Endothelial cell (in vitro differentiated cells): Measurements from ENCODE around the gene COL5A1. TPM values are rescaled to one million over a fixed set of nuclear protein-coding genes. Genes with fewer than 3 reads are reported as not detected.

Experiments
- DNase-seq: peaks from one replicate; pipeline ENCODE4 v3.0.0; 2021; ENCODE audit warnings: low spot score
- H3K27ac Mint-ChIP-seq: one replicate; pipeline ENCODE4 v1.8.0; 2021; ENCODE audit warnings: mixed read lengths, inconsistent platforms; ENCODE audit not compliant: unreplicated experiment
- H3K27me3 Mint-ChIP-seq: one replicate; pipeline ENCODE4 v1.8.0; 2021; ENCODE audit warnings: mild to moderate bottlenecking, moderate library complexity, mixed read lengths, inconsistent platforms; ENCODE audit not compliant: unreplicated experiment
- H3K36me3 Mint-ChIP-seq: one replicate; pipeline ENCODE4 v1.8.0; 2021; ENCODE audit warnings: mild to moderate bottlenecking, low read depth, mixed read lengths, inconsistent platforms; ENCODE audit not compliant: unreplicated experiment
- H3K4me1 Mint-ChIP-seq: one replicate; pipeline ENCODE4 v1.8.0; 2021; ENCODE audit warnings: mild to moderate bottlenecking, mixed read lengths, inconsistent platforms; ENCODE audit not compliant: unreplicated experiment
- H3K4me3 Mint-ChIP-seq: one replicate; pipeline ENCODE4 v1.8.0; 2021; ENCODE audit warnings: mild to moderate bottlenecking, mixed read lengths, inconsistent platforms; ENCODE audit not compliant: unreplicated experiment
- H3K9me3 Mint-ChIP-seq: one replicate; pipeline ENCODE4 v1.8.0; 2021; ENCODE audit warnings: mixed read lengths, inconsistent platforms; ENCODE audit not compliant: unreplicated experiment
- total RNA-seq: library from RNA; stranded (reverse); fragmentation: NEBNext Ultra II Directional; extraction: Animal tissue kit (Norgen Biotek cat#: 25700); gene quantifications from one replicate; pipeline ENCODE4 v1.2.1, GENCODE V29; 2021; ENCODE audit not compliant: unreplicated experiment
- TF ChIP-seq, protein P1 (sequence below): fragments of 200-600 bp; sonication (generic); IDR thresholded peaks from one replicate; pipeline ENCODE4 v1.5.0; 2021; ENCODE audit warnings: antibody characterized with exemption; ENCODE audit not compliant: unreplicated experiment

The COL5A1 gene
- total RNA-seq, 1 donor from 2014 or later = 24.3 TPM

DNA sequence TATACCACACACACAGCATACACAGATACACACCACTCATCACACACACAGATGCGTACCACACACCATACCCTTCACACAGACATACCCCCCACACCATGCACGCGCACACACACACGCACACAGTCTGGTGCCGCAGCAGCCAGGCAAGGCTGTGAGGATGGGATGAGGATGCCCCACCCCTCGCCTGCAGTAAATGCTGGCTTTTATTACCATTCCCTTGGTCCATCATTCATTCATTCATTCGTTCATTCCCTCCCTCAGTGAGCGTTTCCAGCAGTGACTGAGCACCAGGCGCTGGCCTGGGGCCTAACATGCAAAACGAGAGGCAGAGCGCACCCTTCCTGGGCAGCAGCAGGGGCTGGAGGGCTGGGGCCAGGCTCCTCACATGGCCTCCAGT is 187.3 kb downstream of the COL5A1 start:
- H3K36me3 Mint-ChIP-seq = peaks cover 4% of the 10 kb centered on the region
- TF ChIP-seq, protein P1, sequence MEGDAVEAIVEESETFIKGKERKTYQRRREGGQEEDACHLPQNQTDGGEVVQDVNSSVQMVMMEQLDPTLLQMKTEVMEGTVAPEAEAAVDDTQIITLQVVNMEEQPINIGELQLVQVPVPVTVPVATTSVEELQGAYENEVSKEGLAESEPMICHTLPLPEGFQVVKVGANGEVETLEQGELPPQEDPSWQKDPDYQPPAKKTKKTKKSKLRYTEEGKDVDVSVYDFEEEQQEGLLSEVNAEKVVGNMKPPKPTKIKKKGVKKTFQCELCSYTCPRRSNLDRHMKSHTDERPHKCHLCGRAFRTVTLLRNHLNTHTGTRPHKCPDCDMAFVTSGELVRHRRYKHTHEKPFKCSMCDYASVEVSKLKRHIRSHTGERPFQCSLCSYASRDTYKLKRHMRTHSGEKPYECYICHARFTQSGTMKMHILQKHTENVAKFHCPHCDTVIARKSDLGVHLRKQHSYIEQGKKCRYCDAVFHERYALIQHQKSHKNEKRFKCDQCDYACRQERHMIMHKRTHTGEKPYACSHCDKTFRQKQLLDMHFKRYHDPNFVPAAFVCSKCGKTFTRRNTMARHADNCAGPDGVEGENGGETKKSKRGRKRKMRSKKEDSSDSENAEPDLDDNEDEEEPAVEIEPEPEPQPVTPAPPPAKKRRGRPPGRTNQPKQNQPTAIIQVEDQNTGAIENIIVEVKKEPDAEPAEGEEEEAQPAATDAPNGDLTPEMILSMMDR = no peak
- H3K27ac Mint-ChIP-seq = no peak overlapping the region
- no peaks in the 10 kb centered on the region for H3K9me3 Mint-ChIP-seq
- H3K4me3 Mint-ChIP-seq = no peak overlapping the region
- no peaks in the 10 kb centered on the region for H3K4me1 Mint-ChIP-seq
- no peak for DNase-seq
- H3K27me3 Mint-ChIP-seq = no peaks in the 10 kb centered on the region

DNA sequence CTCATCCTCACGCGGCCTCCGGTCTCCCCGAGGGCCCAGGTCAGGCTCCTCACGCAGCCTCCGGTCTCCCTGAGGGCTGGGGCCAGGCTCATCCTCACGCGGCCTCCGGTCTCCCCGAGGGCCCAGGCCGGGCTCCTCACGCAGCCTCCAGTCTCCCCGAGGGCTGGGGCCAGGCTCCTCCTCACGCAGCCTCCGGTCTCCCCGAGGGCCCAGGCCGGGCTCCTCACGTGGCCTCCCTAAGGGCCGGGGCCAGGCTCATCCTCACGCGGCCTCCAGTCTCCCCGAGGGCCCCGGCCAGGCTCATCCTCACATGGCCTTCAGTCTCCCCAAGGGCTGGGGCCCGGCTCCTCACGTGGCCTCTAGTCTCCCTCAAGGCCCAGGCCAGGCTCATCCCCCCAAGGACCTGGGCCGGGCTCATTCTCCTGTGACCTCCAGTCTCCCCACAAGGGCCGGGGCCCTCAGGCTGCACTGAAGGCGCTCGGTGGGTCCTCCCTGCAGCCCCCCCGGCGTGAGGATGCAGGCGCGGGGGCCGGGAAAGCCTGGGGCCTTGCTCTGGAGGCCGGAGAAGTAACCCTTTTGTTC is 187.8 kb downstream of the COL5A1 start:
- no peak overlapping the region for H3K4me3 Mint-ChIP-seq
- H3K27me3 Mint-ChIP-seq = no peaks in the 10 kb centered on the region
- no peak for DNase-seq
- no peak overlapping the region for H3K27ac Mint-ChIP-seq
- TF ChIP-seq, protein P1 = no peak
- H3K4me1 Mint-ChIP-seq = no peaks in the 10 kb centered on the region
- no peaks in the 10 kb centered on the region for H3K9me3 Mint-ChIP-seq
- H3K36me3 Mint-ChIP-seq = peaks cover 4% of the 10 kb centered on the region

DNA sequence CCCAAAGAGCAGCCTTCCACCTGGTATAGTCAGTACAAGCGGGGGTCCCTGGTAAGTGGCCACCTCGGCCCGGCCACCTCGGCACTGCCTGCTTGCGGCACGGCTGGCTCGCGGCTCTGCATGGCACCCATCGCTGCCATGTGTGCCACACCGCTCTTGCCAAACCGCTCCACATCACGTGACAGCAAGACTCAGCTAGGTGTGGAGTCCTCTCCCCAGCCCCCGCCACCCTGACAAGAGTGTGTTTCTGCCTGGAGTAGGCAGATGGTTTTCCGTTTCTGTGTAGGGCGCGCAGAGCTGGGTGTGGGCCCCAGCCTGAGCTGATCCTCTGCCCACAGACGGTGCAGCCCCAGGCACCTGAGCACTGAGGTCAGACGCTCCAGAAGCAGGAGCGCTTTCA is 188.5 kb downstream of the COL5A1 start:
- DNase-seq = no peak
- no peak overlapping the region for H3K27ac Mint-ChIP-seq
- H3K4me1 Mint-ChIP-seq = no peaks in the 10 kb centered on the region
- H3K4me3 Mint-ChIP-seq = no peak overlapping the region
- no peaks in the 10 kb centered on the region for H3K9me3 Mint-ChIP-seq
- H3K36me3 Mint-ChIP-seq = peaks cover 4% of the 10 kb centered on the region
- TF ChIP-seq, protein P1 = no peak
- H3K27me3 Mint-ChIP-seq = no peaks in the 10 kb centered on the region

DNA sequence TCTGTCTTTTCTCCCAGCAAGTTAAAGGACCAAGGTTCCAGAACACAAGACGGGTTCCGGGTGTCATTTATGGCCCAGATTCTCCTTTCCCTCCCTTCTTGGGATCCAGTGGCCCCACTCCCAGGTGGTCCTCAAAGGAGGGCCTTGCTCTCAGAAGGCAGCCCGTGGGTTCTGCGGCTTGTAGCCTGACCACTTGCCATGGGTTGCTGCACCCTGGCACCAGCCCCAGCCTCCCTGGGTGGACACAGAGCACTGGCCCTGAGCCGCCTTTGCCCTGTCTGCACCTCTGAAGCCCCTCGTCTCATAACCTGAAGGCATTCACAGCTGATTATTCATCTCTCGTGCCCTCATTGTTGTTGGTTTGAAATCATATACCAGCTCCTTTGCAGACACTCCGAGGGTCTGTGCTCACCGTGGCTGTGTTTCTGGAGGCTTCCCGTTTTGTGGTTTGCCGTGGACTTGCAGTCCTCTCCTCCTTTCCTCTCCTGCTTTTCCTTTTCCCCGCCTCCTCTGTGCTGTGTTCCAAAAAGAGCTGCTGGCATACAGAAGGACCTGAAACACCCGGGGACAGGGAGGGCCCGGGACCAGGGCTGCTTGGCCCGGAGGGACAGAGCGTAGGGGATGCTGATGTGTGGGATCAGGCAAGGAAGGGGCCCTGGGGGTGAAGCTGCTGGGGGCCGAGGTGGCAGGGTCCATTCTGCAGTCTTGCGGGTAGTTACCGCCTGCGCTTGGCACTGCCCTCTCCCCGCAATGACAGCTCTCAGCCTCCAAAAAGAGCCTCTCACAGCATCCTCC is 189.5 kb downstream of the COL5A1 start:
- Mint-ChIP-seq H3K27me3 (no peaks in the 10 kb centered on the region), H3K9me3 (no peaks in the 10 kb centered on the region), H3K4me3 (no peak overlapping the region), H3K36me3 (peaks cover 4% of the 10 kb centered on the region), H3K27ac (no peak overlapping the region), H3K4me1 (no peaks in the 10 kb centered on the region)
- DNase-seq = no peak
- TF ChIP-seq, protein P1 = no peak

DNA sequence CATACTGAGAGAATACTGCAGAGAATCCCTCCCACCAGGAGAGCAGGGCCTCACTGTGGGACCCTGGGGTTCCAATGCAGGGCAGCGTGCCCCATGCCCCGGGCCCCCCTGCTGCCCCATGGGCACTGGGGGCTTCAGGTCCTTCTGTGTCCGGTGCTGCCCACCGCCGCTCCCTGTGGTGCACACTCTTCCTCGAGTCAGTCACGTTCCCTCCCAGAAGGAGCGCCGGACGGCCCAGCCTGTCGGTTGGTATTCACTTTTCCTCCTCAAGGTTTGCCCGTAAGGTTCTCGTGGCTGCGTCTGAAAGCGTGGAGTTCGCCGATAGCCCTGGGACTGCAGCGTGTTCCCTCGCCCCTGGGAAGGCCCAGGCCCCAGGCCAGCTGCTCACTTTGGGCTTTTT is 190.9 kb downstream of the COL5A1 start:
- H3K36me3 Mint-ChIP-seq = peaks cover 4% of the 10 kb centered on the region
- TF ChIP-seq, protein P1 = no peak
- no peak overlapping the region for H3K27ac Mint-ChIP-seq
- H3K27me3 Mint-ChIP-seq = no peaks in the 10 kb centered on the region
- DNase-seq = no peak
- no peaks in the 10 kb centered on the region for H3K4me1 Mint-ChIP-seq
- H3K9me3 Mint-ChIP-seq = no peaks in the 10 kb centered on the region
- no peak overlapping the region for H3K4me3 Mint-ChIP-seq
